Measurements from ENCODE around the gene HIGD1C. TPM values are rescaled to one million over a fixed set of nuclear protein-coding genes. Genes with fewer than 3 reads are reported as not detected.

The HIGD1C gene
- total RNA-seq, 1 experiment from 2014 or later, result not detected

DNA sequence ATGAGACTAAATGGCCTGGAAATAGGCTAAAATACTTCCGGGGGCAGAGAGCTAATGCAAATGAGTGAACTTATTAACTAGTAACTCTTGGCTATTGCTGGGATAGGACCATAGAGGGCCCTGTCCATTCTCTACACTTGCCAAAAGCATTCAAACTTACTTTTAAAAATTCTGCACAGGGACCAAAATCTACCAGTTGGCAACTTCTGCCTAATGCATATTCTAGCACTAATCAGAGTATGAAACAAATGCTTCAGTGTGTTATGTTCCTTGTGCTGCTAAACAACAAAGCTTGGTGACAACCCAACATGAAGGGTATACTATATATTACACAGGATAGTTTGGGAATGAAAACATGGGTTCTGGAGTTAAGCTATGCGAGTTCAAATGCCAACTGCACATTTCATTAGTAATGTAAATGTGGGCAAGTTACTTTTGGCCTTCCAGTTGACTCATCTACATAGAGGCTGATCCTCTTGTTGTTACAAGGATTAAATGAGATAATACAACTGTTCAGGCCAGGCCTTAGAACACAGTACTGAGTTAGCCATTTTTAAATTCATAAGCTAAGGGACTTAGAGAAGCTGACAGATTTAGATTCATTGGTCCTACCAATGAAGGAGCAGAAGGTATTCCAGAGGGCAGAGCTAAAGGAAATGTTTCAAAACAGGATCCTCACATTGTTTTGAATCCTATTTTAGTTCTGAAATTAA is 32.4 kb downstream of the HIGD1C start (continued):
- TF ChIP-seq ZNF396 (CRISPR knock-in tag; IDR thresholded peaks at IDR 0.05; ENCODE audit: borderline replicate concordance) (no peak), NFE2L1 (CRISPR knock-in tag; IDR thresholded peaks at IDR 0.05) (no peak), ELF4 (CRISPR knock-in tag; IDR thresholded peaks at IDR 0.05; ENCODE audit: low read depth) (no peak)
- TF ChIP-seq, protein P1, sequence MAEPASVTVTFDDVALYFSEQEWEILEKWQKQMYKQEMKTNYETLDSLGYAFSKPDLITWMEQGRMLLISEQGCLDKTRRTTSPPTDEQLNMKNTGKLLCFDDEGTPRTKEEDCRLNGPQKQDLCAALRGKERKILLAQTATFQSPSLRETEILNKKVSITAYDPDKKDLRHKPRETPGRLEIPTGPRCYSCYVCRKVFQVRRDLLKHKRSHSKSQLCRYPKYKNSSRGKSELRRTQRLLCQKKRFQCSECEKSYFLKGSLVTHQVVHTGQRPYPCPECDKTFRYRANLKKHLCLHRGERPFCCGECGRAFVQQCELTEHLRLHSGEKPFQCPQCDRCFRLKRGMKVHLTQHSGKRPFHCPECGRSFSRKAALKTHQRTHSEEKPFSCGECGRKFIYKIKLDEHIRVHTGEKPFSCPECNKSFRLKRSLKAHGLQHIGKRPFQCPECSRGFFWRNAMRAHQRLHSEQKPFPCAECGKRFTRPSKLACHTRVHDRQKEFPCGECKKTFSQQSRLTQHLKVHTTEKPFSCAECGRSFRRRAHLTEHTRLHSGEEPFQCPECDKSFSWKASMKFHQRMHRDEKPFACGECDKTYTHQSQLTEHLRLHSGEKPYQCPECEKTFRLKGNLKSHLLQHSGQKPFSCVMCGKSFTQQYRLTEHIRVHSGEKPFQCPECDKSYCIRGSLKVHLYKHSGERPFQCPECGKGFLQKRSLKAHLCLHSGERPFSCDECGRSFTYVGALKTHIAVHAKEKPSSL (CRISPR knock-in tag; conservative IDR thresholded peaks at IDR 0.05), result no peak
- TF ChIP-seq, protein P2, sequence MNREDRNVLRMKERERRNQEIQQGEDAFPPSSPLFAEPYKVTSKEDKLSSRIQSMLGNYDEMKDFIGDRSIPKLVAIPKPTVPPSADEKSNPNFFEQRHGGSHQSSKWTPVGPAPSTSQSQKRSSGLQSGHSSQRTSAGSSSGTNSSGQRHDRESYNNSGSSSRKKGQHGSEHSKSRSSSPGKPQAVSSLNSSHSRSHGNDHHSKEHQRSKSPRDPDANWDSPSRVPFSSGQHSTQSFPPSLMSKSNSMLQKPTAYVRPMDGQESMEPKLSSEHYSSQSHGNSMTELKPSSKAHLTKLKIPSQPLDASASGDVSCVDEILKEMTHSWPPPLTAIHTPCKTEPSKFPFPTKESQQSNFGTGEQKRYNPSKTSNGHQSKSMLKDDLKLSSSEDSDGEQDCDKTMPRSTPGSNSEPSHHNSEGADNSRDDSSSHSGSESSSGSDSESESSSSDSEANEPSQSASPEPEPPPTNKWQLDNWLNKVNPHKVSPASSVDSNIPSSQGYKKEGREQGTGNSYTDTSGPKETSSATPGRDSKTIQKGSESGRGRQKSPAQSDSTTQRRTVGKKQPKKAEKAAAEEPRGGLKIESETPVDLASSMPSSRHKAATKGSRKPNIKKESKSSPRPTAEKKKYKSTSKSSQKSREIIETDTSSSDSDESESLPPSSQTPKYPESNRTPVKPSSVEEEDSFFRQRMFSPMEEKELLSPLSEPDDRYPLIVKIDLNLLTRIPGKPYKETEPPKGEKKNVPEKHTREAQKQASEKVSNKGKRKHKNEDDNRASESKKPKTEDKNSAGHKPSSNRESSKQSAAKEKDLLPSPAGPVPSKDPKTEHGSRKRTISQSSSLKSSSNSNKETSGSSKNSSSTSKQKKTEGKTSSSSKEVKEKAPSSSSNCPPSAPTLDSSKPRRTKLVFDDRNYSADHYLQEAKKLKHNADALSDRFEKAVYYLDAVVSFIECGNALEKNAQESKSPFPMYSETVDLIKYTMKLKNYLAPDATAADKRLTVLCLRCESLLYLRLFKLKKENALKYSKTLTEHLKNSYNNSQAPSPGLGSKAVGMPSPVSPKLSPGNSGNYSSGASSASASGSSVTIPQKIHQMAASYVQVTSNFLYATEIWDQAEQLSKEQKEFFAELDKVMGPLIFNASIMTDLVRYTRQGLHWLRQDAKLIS (CRISPR knock-in tag; IDR thresholded peaks at IDR 0.05; ENCODE audit: borderline replicate concordance), result no peak

- CTCF ChIA-PET, result interaction anchor here (0.6 to 5.5 kb wide), 6 partner anchors 43 to 356 kb away, joined by 3 to 70 read pairs (median 4); partner anchors contain the start of gene SLC11A2
- H3K27me3 Mint-ChIP-seq (ENCODE audit: low read depth), result no peaks in the 10 kb centered on the region
- H3K4me3 Mint-ChIP-seq, result no peak overlapping the region
- H3K36me3 Mint-ChIP-seq, result peaks cover 16% of the 10 kb centered on the region
- POLR2A ChIA-PET, result interaction anchor here (0.6 kb wide), 1 partner anchor 189 kb away, joined by 3 read pairs; no protein-coding TSS in a partner anchor
- ATAC-seq, result no peak
- H3K4me1 Mint-ChIP-seq, result peaks cover 9% of the 10 kb centered on the region
- H3K27ac Mint-ChIP-seq, result no peak overlapping the region; the same call in 1 of the 2 replicates
- H3K9me3 Mint-ChIP-seq, result no peaks in the 10 kb centered on the region
- no peak for DNase-seq (ENCODE audit: low spot score)
- TF ChIP-seq IRF1 (CRISPR knock-in tag; IDR thresholded peaks at IDR 0.05), result no peak
- no peak for TF ChIP-seq RORB (CRISPR knock-in tag; IDR thresholded peaks at IDR 0.05)
- no peak for TF ChIP-seq SMAD3 (CRISPR knock-in tag; IDR thresholded peaks at IDR 0.05; ENCODE audit: borderline replicate concordance)
- no peak for TF ChIP-seq ATF3 (CRISPR knock-in tag; conservative IDR thresholded peaks at IDR 0.05)
- TF ChIP-seq, protein P3, sequence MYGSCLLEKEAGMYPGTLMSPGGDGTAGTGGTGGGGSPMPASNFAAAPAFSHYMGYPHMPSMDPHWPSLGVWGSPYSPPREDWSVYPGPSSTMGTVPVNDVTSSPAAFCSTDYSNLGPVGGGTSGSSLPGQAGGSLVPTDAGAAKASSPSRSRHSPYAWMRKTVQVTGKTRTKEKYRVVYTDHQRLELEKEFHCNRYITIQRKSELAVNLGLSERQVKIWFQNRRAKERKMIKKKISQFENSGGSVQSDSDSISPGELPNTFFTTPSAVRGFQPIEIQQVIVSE (CRISPR knock-in tag; IDR thresholded peaks at IDR 0.05; ENCODE audit: borderline replicate concordance), result no peak
- TF ChIP-seq, protein P4, sequence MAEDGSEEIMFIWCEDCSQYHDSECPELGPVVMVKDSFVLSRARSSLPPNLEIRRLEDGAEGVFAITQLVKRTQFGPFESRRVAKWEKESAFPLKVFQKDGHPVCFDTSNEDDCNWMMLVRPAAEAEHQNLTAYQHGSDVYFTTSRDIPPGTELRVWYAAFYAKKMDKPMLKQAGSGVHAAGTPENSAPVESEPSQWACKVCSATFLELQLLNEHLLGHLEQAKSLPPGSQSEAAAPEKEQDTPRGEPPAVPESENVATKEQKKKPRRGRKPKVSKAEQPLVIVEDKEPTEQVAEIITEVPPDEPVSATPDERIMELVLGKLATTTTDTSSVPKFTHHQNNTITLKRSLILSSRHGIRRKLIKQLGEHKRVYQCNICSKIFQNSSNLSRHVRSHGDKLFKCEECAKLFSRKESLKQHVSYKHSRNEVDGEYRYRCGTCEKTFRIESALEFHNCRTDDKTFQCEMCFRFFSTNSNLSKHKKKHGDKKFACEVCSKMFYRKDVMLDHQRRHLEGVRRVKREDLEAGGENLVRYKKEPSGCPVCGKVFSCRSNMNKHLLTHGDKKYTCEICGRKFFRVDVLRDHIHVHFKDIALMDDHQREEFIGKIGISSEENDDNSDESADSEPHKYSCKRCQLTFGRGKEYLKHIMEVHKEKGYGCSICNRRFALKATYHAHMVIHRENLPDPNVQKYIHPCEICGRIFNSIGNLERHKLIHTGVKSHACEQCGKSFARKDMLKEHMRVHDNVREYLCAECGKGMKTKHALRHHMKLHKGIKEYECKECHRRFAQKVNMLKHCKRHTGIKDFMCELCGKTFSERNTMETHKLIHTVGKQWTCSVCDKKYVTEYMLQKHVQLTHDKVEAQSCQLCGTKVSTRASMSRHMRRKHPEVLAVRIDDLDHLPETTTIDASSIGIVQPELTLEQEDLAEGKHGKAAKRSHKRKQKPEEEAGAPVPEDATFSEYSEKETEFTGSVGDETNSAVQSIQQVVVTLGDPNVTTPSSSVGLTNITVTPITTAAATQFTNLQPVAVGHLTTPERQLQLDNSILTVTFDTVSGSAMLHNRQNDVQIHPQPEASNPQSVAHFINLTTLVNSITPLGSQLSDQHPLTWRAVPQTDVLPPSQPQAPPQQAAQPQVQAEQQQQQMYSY (CRISPR knock-in tag; IDR thresholded peaks at IDR 0.05), result no peak
- TF ChIP-seq NR3C1 (CRISPR knock-in tag; conservative IDR thresholded peaks at IDR 0.05; ENCODE audit: low read depth), result no peak
- no peak for TF ChIP-seq MYBL2 (CRISPR knock-in tag; IDR thresholded peaks at IDR 0.05)
- TF ChIP-seq PREB (CRISPR knock-in tag; IDR thresholded peaks at IDR 0.05; ENCODE audit: borderline replicate concordance), result no peak
- no peak for TF ChIP-seq TEAD4 (CRISPR knock-in tag; IDR thresholded peaks at IDR 0.05)
- TF ChIP-seq, protein P5, sequence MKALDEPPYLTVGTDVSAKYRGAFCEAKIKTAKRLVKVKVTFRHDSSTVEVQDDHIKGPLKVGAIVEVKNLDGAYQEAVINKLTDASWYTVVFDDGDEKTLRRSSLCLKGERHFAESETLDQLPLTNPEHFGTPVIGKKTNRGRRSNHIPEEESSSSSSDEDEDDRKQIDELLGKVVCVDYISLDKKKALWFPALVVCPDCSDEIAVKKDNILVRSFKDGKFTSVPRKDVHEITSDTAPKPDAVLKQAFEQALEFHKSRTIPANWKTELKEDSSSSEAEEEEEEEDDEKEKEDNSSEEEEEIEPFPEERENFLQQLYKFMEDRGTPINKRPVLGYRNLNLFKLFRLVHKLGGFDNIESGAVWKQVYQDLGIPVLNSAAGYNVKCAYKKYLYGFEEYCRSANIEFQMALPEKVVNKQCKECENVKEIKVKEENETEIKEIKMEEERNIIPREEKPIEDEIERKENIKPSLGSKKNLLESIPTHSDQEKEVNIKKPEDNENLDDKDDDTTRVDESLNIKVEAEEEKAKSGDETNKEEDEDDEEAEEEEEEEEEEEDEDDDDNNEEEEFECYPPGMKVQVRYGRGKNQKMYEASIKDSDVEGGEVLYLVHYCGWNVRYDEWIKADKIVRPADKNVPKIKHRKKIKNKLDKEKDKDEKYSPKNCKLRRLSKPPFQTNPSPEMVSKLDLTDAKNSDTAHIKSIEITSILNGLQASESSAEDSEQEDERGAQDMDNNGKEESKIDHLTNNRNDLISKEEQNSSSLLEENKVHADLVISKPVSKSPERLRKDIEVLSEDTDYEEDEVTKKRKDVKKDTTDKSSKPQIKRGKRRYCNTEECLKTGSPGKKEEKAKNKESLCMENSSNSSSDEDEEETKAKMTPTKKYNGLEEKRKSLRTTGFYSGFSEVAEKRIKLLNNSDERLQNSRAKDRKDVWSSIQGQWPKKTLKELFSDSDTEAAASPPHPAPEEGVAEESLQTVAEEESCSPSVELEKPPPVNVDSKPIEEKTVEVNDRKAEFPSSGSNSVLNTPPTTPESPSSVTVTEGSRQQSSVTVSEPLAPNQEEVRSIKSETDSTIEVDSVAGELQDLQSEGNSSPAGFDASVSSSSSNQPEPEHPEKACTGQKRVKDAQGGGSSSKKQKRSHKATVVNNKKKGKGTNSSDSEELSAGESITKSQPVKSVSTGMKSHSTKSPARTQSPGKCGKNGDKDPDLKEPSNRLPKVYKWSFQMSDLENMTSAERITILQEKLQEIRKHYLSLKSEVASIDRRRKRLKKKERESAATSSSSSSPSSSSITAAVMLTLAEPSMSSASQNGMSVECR (CRISPR knock-in tag; IDR thresholded peaks at IDR 0.05; ENCODE audit: borderline replicate concordance), result no peak
Observed at GRCh38 chr12:50985322-50985721, 33.0 kb downstream of the HIGD1C start.

All from WTC11 (cell line).